DND-41 (cell line): ENCODE results near the gene MACROD2.

Experiments
- ATAC-seq: fragments of 200-7000 bp; cut with Tn5 transposase; 3 replicates; pipeline ENCODE4 v1.9.1; 2021; ENCODE audit warnings: low read depth; ENCODE audit not compliant: insufficient read depth
- DNase-seq: peaks from one replicate; pipeline ENCODE4 v3.0.0-alpha.2; 2020
- H2AFZ ChIP-seq: 2 replicates; pipeline ENCODE4 v1.6.0; 2012; ENCODE audit warnings: low read depth, low read length
- H3K27ac ChIP-seq: 2 replicates; pipeline ENCODE4 v1.5.1; 2012; ENCODE audit warnings: low read length, inconsistent platforms
- H3K27me3 ChIP-seq: fragments of 200-600 bp; sonication (generic); 2 replicates; pipeline ENCODE4 v1.6.0; 2012; ENCODE audit warnings: low read length, mild to moderate bottlenecking, inconsistent platforms; ENCODE audit not compliant: insufficient read depth, poor library complexity
- H3K36me3 ChIP-seq: 2 replicates; pipeline ENCODE4 v1.5.1; 2012; ENCODE audit warnings: low read length, inconsistent platforms; ENCODE audit not compliant: insufficient read depth
- H3K4me1 ChIP-seq: 2 replicates; pipeline ENCODE4 v1.5.1; 2012; ENCODE audit warnings: mild to moderate bottlenecking, low read length; ENCODE audit not compliant: insufficient read depth
- H3K4me2 ChIP-seq: 2 replicates; pipeline ENCODE4 v1.6.0; 2012; ENCODE audit warnings: mild to moderate bottlenecking, moderate library complexity, low read length, inconsistent platforms; ENCODE audit not compliant: insufficient read depth
- H3K4me3 ChIP-seq, 2 experiments: fragments of 200-600 bp in 1 of 2; shearing (Covaris generic) in 1 of 2; 2 replicates each; pipeline ENCODE4 v1.5.1; 2012 to 2016; ENCODE audit warnings: inconsistent platforms in 2 of 2, low read length in 2 of 2, mild to moderate bottlenecking in 2 of 2, low read depth in 1 of 2, moderate library complexity in 1 of 2
- H3K79me2 ChIP-seq: 2 replicates; pipeline ENCODE4 v1.6.0; 2012; ENCODE audit warnings: low read length, inconsistent platforms; ENCODE audit not compliant: insufficient read depth
- H3K9ac ChIP-seq: 2 replicates; pipeline ENCODE4 v1.6.0; 2012; ENCODE audit warnings: low read depth, mild to moderate bottlenecking, inconsistent platforms, low read length, moderate library complexity
- H3K9me3 ChIP-seq: 2 replicates; pipeline ENCODE4 v1.5.1; 2012; ENCODE audit warnings: low read length, moderate library complexity, mild to moderate bottlenecking, inconsistent platforms; ENCODE audit not compliant: insufficient read depth, severe bottlenecking
- H4K20me1 ChIP-seq: 2 replicates; pipeline ENCODE4 v1.6.0; 2012; ENCODE audit warnings: low read length; ENCODE audit not compliant: insufficient read depth
- EZH2 ChIP-seq: IDR thresholded peaks from 3 replicates; pipeline ENCODE4 v1.6.1; 2012; ENCODE audit warnings: borderline replicate concordance, low read depth, mild to moderate bottlenecking, moderate library complexity, low read length, inconsistent platforms; ENCODE audit not compliant: severe bottlenecking
- TF ChIP-seq, protein P1 (sequence below): IDR thresholded peaks from 2 replicates; pipeline ENCODE4 v1.5.1; 2012; ENCODE audit warnings: borderline replicate concordance, low read length, moderate library complexity, mild to moderate bottlenecking; ENCODE audit not compliant: poor library complexity, severe bottlenecking; ENCODE audit errors: extremely low read depth

MACROD2 gene

GRCh38 chr20:15362849-15363248 is 1367.5 kb downstream of the MACROD2 start:
- Histone ChIP-seq H3K9ac (no peak overlapping the region), H4K20me1 (no peaks in the 10 kb centered on the region), H2AFZ (no peak overlapping the region), H3K36me3 (no peaks in the 10 kb centered on the region), H3K79me2 (no peaks in the 10 kb centered on the region), H3K9me3 (no peaks in the 10 kb centered on the region), H3K4me1 (no peaks in the 10 kb centered on the region), H3K27ac (no peak overlapping the region), H3K4me2 (no peak overlapping the region), H3K4me3 (no peak overlapping the region), H3K27me3 (peaks cover 3% of the 10 kb centered on the region)
- TF ChIP-seq, protein P1, sequence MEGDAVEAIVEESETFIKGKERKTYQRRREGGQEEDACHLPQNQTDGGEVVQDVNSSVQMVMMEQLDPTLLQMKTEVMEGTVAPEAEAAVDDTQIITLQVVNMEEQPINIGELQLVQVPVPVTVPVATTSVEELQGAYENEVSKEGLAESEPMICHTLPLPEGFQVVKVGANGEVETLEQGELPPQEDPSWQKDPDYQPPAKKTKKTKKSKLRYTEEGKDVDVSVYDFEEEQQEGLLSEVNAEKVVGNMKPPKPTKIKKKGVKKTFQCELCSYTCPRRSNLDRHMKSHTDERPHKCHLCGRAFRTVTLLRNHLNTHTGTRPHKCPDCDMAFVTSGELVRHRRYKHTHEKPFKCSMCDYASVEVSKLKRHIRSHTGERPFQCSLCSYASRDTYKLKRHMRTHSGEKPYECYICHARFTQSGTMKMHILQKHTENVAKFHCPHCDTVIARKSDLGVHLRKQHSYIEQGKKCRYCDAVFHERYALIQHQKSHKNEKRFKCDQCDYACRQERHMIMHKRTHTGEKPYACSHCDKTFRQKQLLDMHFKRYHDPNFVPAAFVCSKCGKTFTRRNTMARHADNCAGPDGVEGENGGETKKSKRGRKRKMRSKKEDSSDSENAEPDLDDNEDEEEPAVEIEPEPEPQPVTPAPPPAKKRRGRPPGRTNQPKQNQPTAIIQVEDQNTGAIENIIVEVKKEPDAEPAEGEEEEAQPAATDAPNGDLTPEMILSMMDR, result no peak
- TF ChIP-seq EZH2, result no peak
- ATAC-seq (no peak), DNase-seq (no peak)

DNA sequence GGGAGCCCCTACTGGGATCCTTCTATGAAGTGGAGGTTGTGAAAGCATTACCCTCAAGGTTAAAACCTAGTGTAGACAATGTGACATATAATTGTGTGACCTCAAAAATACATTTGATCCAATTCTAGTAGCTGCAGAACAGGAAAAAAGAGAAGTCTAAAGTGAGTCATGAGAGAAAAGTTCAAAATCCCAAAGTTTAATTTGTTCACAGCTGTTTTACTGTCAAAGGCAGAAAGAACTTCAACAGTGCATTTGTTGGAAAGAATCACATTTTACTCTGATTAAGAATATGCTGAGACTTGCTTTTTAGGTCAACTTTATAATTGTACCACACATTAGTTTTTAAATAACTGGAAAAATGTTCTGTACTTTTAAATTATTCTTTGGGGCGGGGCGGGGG is 1369.5 kb downstream of the MACROD2 start:
- Histone ChIP-seq H3K9me3 (no peaks in the 10 kb centered on the region), H3K27ac (no peak overlapping the region), H2AFZ (no peak overlapping the region), H4K20me1 (no peaks in the 10 kb centered on the region), H3K27me3 (peaks cover 6% of the 10 kb centered on the region), H3K4me2 (no peak overlapping the region), H3K9ac (no peak overlapping the region), H3K4me1 (no peaks in the 10 kb centered on the region), H3K4me3 (no peak overlapping the region), H3K36me3 (no peaks in the 10 kb centered on the region), H3K79me2 (no peaks in the 10 kb centered on the region)
- DNase-seq, result no peak
- ATAC-seq, result no peak
- TF ChIP-seq EZH2, result no peak
- TF ChIP-seq, protein P1, result no peak

GRCh38 chr20:15370370-15370769 is 1375.1 kb downstream of the MACROD2 start:
- no peak overlapping the region for H3K4me2 ChIP-seq
- ATAC-seq, result no peak
- H3K79me2 ChIP-seq, result no peaks in the 10 kb centered on the region

More at GRCh38 chr20:15370370-15370769, 1375.1 kb downstream of the MACROD2 start:
- no peaks in the 10 kb centered on the region for H4K20me1 ChIP-seq
- H3K9ac ChIP-seq, result no peak overlapping the region
- H3K4me3 ChIP-seq, result no peak overlapping the region
- H3K4me1 ChIP-seq, result no peaks in the 10 kb centered on the region
- no peak for DNase-seq
- H2AFZ ChIP-seq, result no peak overlapping the region
- no peaks in the 10 kb centered on the region for H3K36me3 ChIP-seq
- no peaks in the 10 kb centered on the region for H3K9me3 ChIP-seq
- H3K27ac ChIP-seq, result no peak overlapping the region
- H3K27me3 ChIP-seq, result peaks cover 4% of the 10 kb centered on the region
- TF ChIP-seq, protein P1, result no peak
- no peak for TF ChIP-seq EZH2
